BE2C (cell line): ENCODE measurements around the gene STK4.

ENCODE experiments used
- DNase-seq: peaks from one replicate; pipeline ENCODE4 v3.0.0-alpha.2; 2020
- H3K27me3 ChIP-seq: fragments of 250-450 bp; sonication (Bioruptor Pico); 2 replicates; pipeline ENCODE4 v1.5.1; 2020; ENCODE audit warnings: mild to moderate bottlenecking
- H3K36me3 ChIP-seq: fragments of 250-450 bp; sonication (Bioruptor Pico); 2 replicates; pipeline ENCODE4 v1.5.1; 2020; ENCODE audit warnings: mild to moderate bottlenecking
- H3K4me1 ChIP-seq: fragments of 250-450 bp; sonication (Bioruptor Pico); 2 replicates; pipeline ENCODE4 v1.5.1; 2020
- H3K4me3 ChIP-seq: 2 replicates; pipeline ENCODE4 v1.5.1; 2011; ENCODE audit warnings: low read depth, low read length
- H3K9me3 ChIP-seq: fragments of 250-450 bp; sonication (Bioruptor Pico); 2 replicates; pipeline ENCODE4 v1.5.1; 2020
- TF ChIP-seq, protein P1 (sequence below): IDR thresholded peaks from 2 replicates; pipeline ENCODE4 v1.5.1; 2012; ENCODE audit warnings: mild to moderate bottlenecking, low read depth, low read length

The STK4 gene

DNA sequence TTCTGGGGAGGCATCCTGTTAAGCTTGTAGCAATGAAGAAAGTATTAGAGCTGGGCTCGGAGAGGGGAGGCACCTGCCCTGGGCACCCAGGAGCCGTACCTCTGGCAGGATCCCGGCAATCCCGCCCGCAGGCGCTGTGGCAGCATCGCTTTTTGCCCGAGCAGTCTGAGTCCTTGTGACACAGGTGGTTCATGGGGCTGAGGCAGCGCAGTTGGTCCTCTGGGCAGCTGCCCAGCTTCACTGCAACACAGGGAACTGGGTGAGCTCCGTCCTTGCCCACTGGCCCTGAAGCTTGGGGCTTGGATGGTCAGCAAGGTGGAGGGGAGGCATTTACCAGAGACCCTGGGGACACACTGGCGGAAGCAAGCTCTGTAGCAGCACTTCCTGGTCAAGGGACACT lies 144.0 kb downstream of the STK4 start:
- DNase-seq, result no peak
- Histone ChIP-seq H3K9me3 (no peaks in the 10 kb centered on the region), H3K4me3 (no peak overlapping the region), H3K27me3 (no peaks in the 10 kb centered on the region; the same call in 1 of the 2 replicates), H3K4me1 (no peaks in the 10 kb centered on the region), H3K36me3 (no peaks in the 10 kb centered on the region)
- TF ChIP-seq, protein P1, sequence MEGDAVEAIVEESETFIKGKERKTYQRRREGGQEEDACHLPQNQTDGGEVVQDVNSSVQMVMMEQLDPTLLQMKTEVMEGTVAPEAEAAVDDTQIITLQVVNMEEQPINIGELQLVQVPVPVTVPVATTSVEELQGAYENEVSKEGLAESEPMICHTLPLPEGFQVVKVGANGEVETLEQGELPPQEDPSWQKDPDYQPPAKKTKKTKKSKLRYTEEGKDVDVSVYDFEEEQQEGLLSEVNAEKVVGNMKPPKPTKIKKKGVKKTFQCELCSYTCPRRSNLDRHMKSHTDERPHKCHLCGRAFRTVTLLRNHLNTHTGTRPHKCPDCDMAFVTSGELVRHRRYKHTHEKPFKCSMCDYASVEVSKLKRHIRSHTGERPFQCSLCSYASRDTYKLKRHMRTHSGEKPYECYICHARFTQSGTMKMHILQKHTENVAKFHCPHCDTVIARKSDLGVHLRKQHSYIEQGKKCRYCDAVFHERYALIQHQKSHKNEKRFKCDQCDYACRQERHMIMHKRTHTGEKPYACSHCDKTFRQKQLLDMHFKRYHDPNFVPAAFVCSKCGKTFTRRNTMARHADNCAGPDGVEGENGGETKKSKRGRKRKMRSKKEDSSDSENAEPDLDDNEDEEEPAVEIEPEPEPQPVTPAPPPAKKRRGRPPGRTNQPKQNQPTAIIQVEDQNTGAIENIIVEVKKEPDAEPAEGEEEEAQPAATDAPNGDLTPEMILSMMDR, result no peak

DNA sequence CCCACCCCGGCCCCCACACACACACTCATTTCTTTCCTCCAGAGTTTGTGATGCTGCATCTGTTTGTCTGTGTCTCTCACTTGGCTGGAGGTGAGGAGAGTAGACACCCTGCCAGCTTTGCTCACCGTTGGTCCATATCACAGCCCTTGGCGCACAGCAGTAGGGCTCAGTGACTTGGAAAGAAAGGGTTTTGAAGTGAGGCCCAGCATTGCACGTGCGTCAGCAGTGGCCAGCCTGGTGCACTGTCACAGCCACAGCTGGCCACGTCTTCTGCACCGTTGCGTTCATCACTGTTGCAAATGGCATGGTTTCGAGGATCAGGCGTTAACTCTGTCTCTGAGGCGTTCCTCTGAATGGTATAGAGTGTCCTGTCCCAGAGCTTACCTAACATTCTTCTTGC lies 145.0 kb downstream of the STK4 start:
- DNase-seq, result no peak
- Histone ChIP-seq H3K36me3 (no peaks in the 10 kb centered on the region), H3K27me3 (no peaks in the 10 kb centered on the region; the same call in 1 of the 2 replicates), H3K4me1 (no peaks in the 10 kb centered on the region), H3K9me3 (no peaks in the 10 kb centered on the region), H3K4me3 (no peak overlapping the region)
- TF ChIP-seq, protein P1, result no peak

DNA sequence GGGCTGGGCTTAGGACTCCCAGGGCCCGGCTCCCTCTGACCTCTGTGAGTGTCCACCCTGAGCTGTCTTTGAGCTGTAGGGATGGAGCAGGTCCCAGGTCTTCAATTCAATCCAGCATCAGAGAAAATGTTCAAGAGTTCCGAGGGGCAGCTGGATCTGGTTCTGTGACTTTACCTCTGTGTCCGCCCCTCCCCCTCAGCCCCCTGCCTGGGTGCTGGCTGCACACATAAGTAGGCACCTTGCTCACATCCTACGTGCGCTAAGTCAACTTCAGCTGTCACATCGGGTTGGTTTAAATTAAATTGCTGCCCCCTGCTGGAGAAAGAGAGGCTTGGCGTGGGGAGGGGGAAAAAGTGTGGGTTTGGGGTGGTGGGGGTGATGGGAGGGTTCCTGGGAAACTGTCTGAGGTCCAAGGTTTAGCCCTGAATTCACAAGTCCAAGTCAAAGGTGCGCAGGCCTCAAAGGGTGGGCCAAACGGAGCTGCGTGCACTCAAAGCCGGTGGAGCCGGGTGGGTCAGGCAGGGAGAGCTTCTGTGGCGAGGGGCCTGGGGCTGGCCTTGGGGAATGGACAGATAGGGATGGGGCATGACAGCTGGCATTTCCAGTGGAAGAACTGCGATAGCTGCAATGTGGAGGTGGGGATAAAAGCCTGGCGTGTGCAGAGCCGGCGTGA lies 145.6 kb downstream of the STK4 start:
- DNase-seq, result no peak
- Histone ChIP-seq H3K27me3 (no peaks in the 10 kb centered on the region; the same call in 1 of the 2 replicates), H3K36me3 (no peaks in the 10 kb centered on the region), H3K4me1 (no peaks in the 10 kb centered on the region), H3K9me3 (no peaks in the 10 kb centered on the region), H3K4me3 (no peak overlapping the region)
- TF ChIP-seq, protein P1, result peak; percentile 49

DNA sequence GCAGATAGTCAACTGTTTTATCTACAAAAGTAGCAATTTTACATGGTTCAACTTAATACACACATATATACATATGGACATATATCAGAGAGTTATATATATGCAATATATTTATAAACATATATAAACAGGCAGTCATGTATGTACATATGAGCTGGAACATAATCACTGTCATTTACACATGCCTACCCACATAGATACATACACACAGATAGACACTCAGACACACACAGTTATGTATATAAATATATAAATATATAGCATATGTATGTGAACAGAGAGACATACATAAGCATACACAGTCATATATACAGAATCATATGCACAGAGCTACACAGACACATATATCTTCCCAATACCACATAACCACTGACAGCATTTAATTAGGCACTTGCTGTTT lies 146.4 kb downstream of the STK4 start:
- Histone ChIP-seq H3K36me3 (no peaks in the 10 kb centered on the region), H3K9me3 (no peaks in the 10 kb centered on the region), H3K4me3 (no peak overlapping the region), H3K4me1 (no peaks in the 10 kb centered on the region), H3K27me3 (peaks cover 4% of the 10 kb centered on the region; the same call in 1 of the 2 replicates)
- DNase-seq, result no peak
- TF ChIP-seq, protein P1, result no peak

DNA sequence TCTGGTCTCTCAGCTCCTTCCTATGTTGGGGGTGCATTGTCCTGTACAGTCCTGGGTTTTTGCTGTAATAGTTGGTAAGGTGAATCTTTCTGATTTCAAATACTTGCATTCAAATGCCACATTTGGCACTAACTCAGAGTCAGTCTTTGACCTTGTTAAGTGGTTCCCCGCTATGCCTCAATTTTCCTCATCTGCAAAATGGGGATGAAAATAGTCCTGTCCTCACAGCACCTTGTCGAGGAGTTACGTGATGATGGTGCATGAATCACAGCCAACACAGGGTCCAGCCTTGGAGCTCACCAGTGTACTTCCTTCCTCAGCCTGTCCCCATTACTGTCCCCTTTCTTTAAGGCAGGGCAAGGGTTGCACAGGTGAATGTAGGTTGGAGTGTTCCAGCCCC lies 147.6 kb downstream of the STK4 start:
- H3K4me3 ChIP-seq, result no peak overlapping the region
- TF ChIP-seq, protein P1, result no peak
- no peak for DNase-seq
- H3K27me3 ChIP-seq, result peaks cover 6% of the 10 kb centered on the region
- H3K36me3 ChIP-seq, result no peaks in the 10 kb centered on the region
- H3K9me3 ChIP-seq, result no peaks in the 10 kb centered on the region
- no peaks in the 10 kb centered on the region for H3K4me1 ChIP-seq
